ENCODE measurements around the gene CTSE. TPM values are rescaled to one million over a fixed set of nuclear protein-coding genes. Genes with fewer than 3 reads are reported as not detected.

The CTSE gene
- polyA plus RNA-seq, 1 donor (not counting 4 experiments of a cell fraction or from before 2014, with no cell fraction given), result 0.33 TPM

- no peaks in the 10 kb centered on the region for H3K36me3 ChIP-seq (ENCODE audit: control insufficient read depth in 2 of 2, extremely low read depth in 1 of 2, insufficient read depth in 2 of 2, low read length in 2 of 2)
Measured at GRCh38 chr1:206062464-206062863, 38.8 kb upstream of the CTSE start.

GRCh38 chr1:206060844-206061243, 37.1 kb upstream of the CTSE start:
- no peak overlapping the region for H3K9ac ChIP-seq (ENCODE audit: control insufficient read depth, extremely low read depth, insufficient read depth, low read length)
- H4K20me1 ChIP-seq (ENCODE audit: control insufficient read depth, extremely low read depth, insufficient read depth, low read length), result no peaks in the 10 kb centered on the region
- H3K27ac ChIP-seq (ENCODE audit: control insufficient read depth, insufficient read depth, low read length), result no peak overlapping the region
- dilution Hi-C loops (cut with MboI; ENCODE audit: extremely low pct_ligation_motif_present, low sequenced_read_pairs), result no loop called here
- FAIRE-seq (no peak), DNase-seq (ENCODE audit: low read depth, low spot score) (no peak)
- no peaks in the 10 kb centered on the region for H3K9me3 ChIP-seq (ENCODE audit: control insufficient read depth, low read depth, low read length)
- H3K9me1 ChIP-seq (ENCODE audit: control insufficient read depth, extremely low read depth, insufficient read depth, low read length), result no peaks in the 10 kb centered on the region
- no peaks in the 10 kb centered on the region for H3K4me1 ChIP-seq (ENCODE audit: control insufficient read depth, extremely low read depth, insufficient read depth, low read length)
- no peak overlapping the region for H2AFZ ChIP-seq (ENCODE audit: control insufficient read depth, low read length)
- no peaks in the 10 kb centered on the region for H3K36me3 ChIP-seq (ENCODE audit: control insufficient read depth in 2 of 2, extremely low read depth in 1 of 2, insufficient read depth in 2 of 2, low read length in 2 of 2)
- no peaks in the 10 kb centered on the region for H3K79me2 ChIP-seq (ENCODE audit: control insufficient read depth, insufficient read depth, low read length)
- H3K4me2 ChIP-seq (ENCODE audit: control insufficient read depth, extremely low read depth, insufficient read depth, low read depth, low read length), result no peak overlapping the region
- TF ChIP-seq EZH2 (IDR thresholded peaks at IDR 0.05; ENCODE audit: low read length) (no peak), CTCF (optimal IDR thresholded peaks at IDR 0.05 in 1 of 3, IDR thresholded peaks at IDR 0.05 in 1 of 3, conservative IDR thresholded peaks at IDR 0.05 in 1 of 3; ENCODE audit: extremely low read depth in 1 of 3, insufficient read depth in 2 of 3, low read length in 3 of 3) (no peak)
- H3K27me3 ChIP-seq (ENCODE audit: control insufficient read depth, extremely low read depth, insufficient read depth, low read length), result no peaks in the 10 kb centered on the region
- no peak overlapping the region for H3K4me3 ChIP-seq (ENCODE audit: control insufficient read depth in 2 of 3, extremely low read depth in 1 of 3, insufficient read depth in 2 of 3, low read depth in 1 of 3, low read length in 3 of 3)

More at GRCh38 chr1:206062464-206062863, 38.8 kb upstream of the CTSE start:
- H2AFZ ChIP-seq (ENCODE audit: control insufficient read depth, low read length), result no peak overlapping the region
- H4K20me1 ChIP-seq (ENCODE audit: control insufficient read depth, extremely low read depth, insufficient read depth, low read length), result no peaks in the 10 kb centered on the region
- TF ChIP-seq CTCF (optimal IDR thresholded peaks at IDR 0.05 in 1 of 3, IDR thresholded peaks at IDR 0.05 in 1 of 3, conservative IDR thresholded peaks at IDR 0.05 in 1 of 3; ENCODE audit: extremely low read depth in 1 of 3, insufficient read depth in 2 of 3, low read length in 3 of 3) (no peak), EZH2 (IDR thresholded peaks at IDR 0.05; ENCODE audit: low read length) (no peak)
- H3K9ac ChIP-seq (ENCODE audit: control insufficient read depth, extremely low read depth, insufficient read depth, low read length), result no peak overlapping the region
- H3K9me3 ChIP-seq (ENCODE audit: control insufficient read depth, low read depth, low read length), result no peaks in the 10 kb centered on the region
- DNase-seq (ENCODE audit: low read depth, low spot score) (no peak), FAIRE-seq (no peak)
- no peaks in the 10 kb centered on the region for H3K4me1 ChIP-seq (ENCODE audit: control insufficient read depth, extremely low read depth, insufficient read depth, low read length)
- no peaks in the 10 kb centered on the region for H3K9me1 ChIP-seq (ENCODE audit: control insufficient read depth, extremely low read depth, insufficient read depth, low read length)
- no peak overlapping the region for H3K27ac ChIP-seq (ENCODE audit: control insufficient read depth, insufficient read depth, low read length)
- no peaks in the 10 kb centered on the region for H3K27me3 ChIP-seq (ENCODE audit: control insufficient read depth, extremely low read depth, insufficient read depth, low read length)
- no peaks in the 10 kb centered on the region for H3K79me2 ChIP-seq (ENCODE audit: control insufficient read depth, insufficient read depth, low read length)
- no peak overlapping the region for H3K4me3 ChIP-seq (ENCODE audit: control insufficient read depth in 2 of 3, extremely low read depth in 1 of 3, insufficient read depth in 2 of 3, low read depth in 1 of 3, low read length in 3 of 3)
- no peak overlapping the region for H3K4me2 ChIP-seq (ENCODE audit: control insufficient read depth, extremely low read depth, insufficient read depth, low read depth, low read length)
- dilution Hi-C loops (cut with MboI; ENCODE audit: extremely low pct_ligation_motif_present, low sequenced_read_pairs), result no loop called here
